Spleen (tissue), 11 donors: ENCODE measurements around the gene CPD. TPM values are rescaled to one million over a fixed set of nuclear protein-coding genes. Genes with fewer than 3 reads are reported as not detected.

Source experiments
- DNase-seq: peaks from one replicate; pipeline ENCODE4 v3.0.0-alpha.2; 2020
- H3K27ac ChIP-seq, 8 donors: fragments of 200-600 bp; sonication (generic) in 7 of 8; 1 replicate in 4 of 8; 2 replicates in 4 of 8; pipeline versions ENCODE4 v1.5.0 to v1.8.0; 2016 to 2021; ENCODE audit warnings: inconsistent platforms in 4 of 8, mild to moderate bottlenecking in 4 of 8, moderate library complexity in 1 of 8
- H3K27me3 ChIP-seq, 7 donors: fragments of 200-600 bp; sonication (generic) in 6 of 7; replicated peaks in 1 of 7; 1 replicate in 4 of 7; 2 replicates in 3 of 7; pipeline versions ENCODE4 v1.5.0 to v1.8.0; 2016 to 2021; ENCODE audit warnings: inconsistent platforms in 3 of 7, mild to moderate bottlenecking in 1 of 7
- H3K36me3 ChIP-seq, 6 donors: fragments of 200-600 bp; sonication (generic) in 5 of 6; 1 replicate in 4 of 6; 2 replicates in 2 of 6; pipeline versions ENCODE4 v1.5.0 to v1.8.0; 2016 to 2021; ENCODE audit warnings: inconsistent platforms in 2 of 6
- H3K4me1 ChIP-seq, 6 donors: fragments of 200-600 bp; sonication (generic) in 5 of 6; 1 replicate in 3 of 6; 2 replicates in 3 of 6; pipeline versions ENCODE4 v1.5.0 to v1.8.0; 2016 to 2021; ENCODE audit warnings: inconsistent platforms in 3 of 6
- H3K4me3 ChIP-seq, 8 donors: fragments of 200-600 bp; sonication (generic) in 7 of 8; 1 replicate in 4 of 8; 2 replicates in 4 of 8; pipeline versions ENCODE4 v1.5.0 to v1.8.0; 2016 to 2021; ENCODE audit warnings: inconsistent platforms in 4 of 8, mild to moderate bottlenecking in 4 of 8, moderate library complexity in 2 of 8
- H3K9me3 ChIP-seq, 8 donors: fragments of 200-600 bp; sonication (generic) in 7 of 8; 1 replicate in 4 of 8; 2 replicates in 4 of 8; pipeline versions ENCODE4 v1.5.0 to v1.8.0; 2016 to 2021; ENCODE audit warnings: inconsistent platforms in 4 of 8
- CTCF ChIP-seq, 11 experiments: fragments of 200-600 bp in 7 of 11; fragments of 450-650 bp in 4 of 11; sonication (generic) in 4 of 11; IDR thresholded peaks in 8 of 11; conservative IDR thresholded peaks in 3 of 11; 1 replicate in 7 of 11; 2 replicates in 4 of 11; pipeline versions ENCODE4 v1.4.0 to v1.8.0; 2016 to 2021; ENCODE audit warnings: antibody characterized with exemption in 11 of 11, inconsistent platforms in 4 of 11, mild to moderate bottlenecking in 1 of 11
- POLR2A ChIP-seq, 3 donors: fragments of 450-650 bp; IDR thresholded peaks; one replicate each; pipeline ENCODE4 v1.5.1; 2017; ENCODE audit warnings: antibody characterized with exemption in 3 of 3, mild to moderate bottlenecking in 1 of 3
- POLR2AphosphoS5 ChIP-seq, 3 donors: sonication (generic); formaldehyde crosslinking; IDR thresholded peaks; one replicate each; pipeline ENCODE4 v1.5.1; 2017; ENCODE audit warnings: antibody characterized with exemption in 3 of 3
- WGBS, 5 donors: extraction: QIAGEN DNeasy Blood & Tissue Kit in 3 of 5; methylation state at CpG; one replicate each; pipeline versions ENCODE4 v1.1.5 to v1.1.7; 2013 to 2018; 5-methylcytosine and 5-hydroxymethylcytosine counted together
- intact Hi-C: fragments of 100-400 bp; cut with DNase I; formaldehyde crosslinking; loops from one replicate; pipeline ENCODE4 v1.15.0; 2023; ENCODE audit warnings: low total_unique reads
- polyA plus RNA-seq, 3 donors: library from polyadenylated mRNA; stranded (reverse); fragments of 200-250 nt; gene quantifications; one replicate each; pipeline ENCODE4 v1.2.1, GENCODE V29; 2013
- total RNA-seq, 7 donors: library from RNA; depleted of rRNA in 3 of 7; stranded (reverse); fragments of >200 nt in 3 of 7; fragmentation: NEBNext Ultra II Directional in 4 of 7; extraction: Animal tissue kit (Norgen Biotek cat#: 25700) in 4 of 7; gene quantifications; one replicate each; pipeline versions ENCODE4 v1.1.0 to v1.2.1, GENCODE V29; 2016 to 2021
- donor health status: healthy with polysubstance abuse.
- donor health status: DM: no; HTN: no; CAD: no; lungs with moderate emphysema.
- donor health status: DM: no; HTN: no; CAD: no.
- donor health status: Bipolar disorder and iron deficiency.
- donor health status: healthy.
- donor health status: DM: no; HTN: no; CAD: no.
- donor health status: DM: yes; HTN: yes; CAD: no.

CPD gene
- total and polyA plus RNA-seq, 10 donors, result 1.6 to 83.8 (median 39.6) TPM

GRCh38 chr17:30506481-30506880, 127.8 kb downstream of the CPD start:
- H3K9me3 ChIP-seq, result no peaks in the 10 kb centered on the region
- TF ChIP-seq CTCF (IDR thresholded peaks at IDR 0.05 in 8 of 11, conservative IDR thresholded peaks at IDR 0.05 in 3 of 11), result no peak
- no peak for TF ChIP-seq POLR2A (IDR thresholded peaks at IDR 0.05)
- TF ChIP-seq POLR2AphosphoS5 (IDR thresholded peaks at IDR 0.05), result no peak
- peaks cover 0 to 11% (median 0%) of the 10 kb centered on the region in 6 donors for H3K4me1 ChIP-seq
- no peak overlapping the region for H3K27ac ChIP-seq
- no peak for DNase-seq
- H3K36me3 ChIP-seq, result peaks cover 0 to 86% (median 44%) of the 10 kb centered on the region in 6 donors
- intact Hi-C loops, result no loop called here
- 83 to 96% (median 89%) methylated on average over 1 of the region's 1 CpG for WGBS, 5 donors
- H3K27me3 ChIP-seq, result no peaks in the 10 kb centered on the region
- H3K4me3 ChIP-seq, result no peak overlapping the region

GRCh38 chr17:30513346-30513745, 134.6 kb downstream of the CPD start:
- Histone ChIP-seq H3K4me1 (peaks cover 0 to 5% (median 0%) of the 10 kb centered on the region in 6 donors), H3K27me3 (no peaks in the 10 kb centered on the region), H3K4me3 (no peak overlapping the region), H3K9me3 (no peaks in the 10 kb centered on the region), H3K36me3 (peaks cover 0 to 87% (median 21%) of the 10 kb centered on the region in 6 donors), H3K27ac (no peak overlapping the region)
- TF ChIP-seq POLR2AphosphoS5 (IDR thresholded peaks at IDR 0.05), result no peak
- TF ChIP-seq POLR2A (IDR thresholded peaks at IDR 0.05), result no peak
- TF ChIP-seq CTCF (IDR thresholded peaks at IDR 0.05 in 8 of 11, conservative IDR thresholded peaks at IDR 0.05 in 3 of 11), result no peak
- 100% methylated on average over 1 of the region's 1 CpG for WGBS, 5 donors
- intact Hi-C loops, result no loop called here
- no peak for DNase-seq

- no peak for DNase-seq
- WGBS, 5 donors, result 70 to 98% (median 86%) methylated on average over 3 of the region's 3 CpGs
- Histone ChIP-seq H3K27me3 (no peaks in the 10 kb centered on the region), H3K4me3 (no peak overlapping the region), H3K4me1 (peaks cover 0 to 12% (median 1%) of the 10 kb centered on the region in 6 donors), H3K27ac (no peak overlapping the region), H3K36me3 (peaks cover 0 to 100% (median 24%) of the 10 kb centered on the region in 6 donors), H3K9me3 (no peaks in the 10 kb centered on the region)
- intact Hi-C loops, result no loop called here
- TF ChIP-seq CTCF (IDR thresholded peaks at IDR 0.05 in 8 of 11, conservative IDR thresholded peaks at IDR 0.05 in 3 of 11), result no peak
- no peak for TF ChIP-seq POLR2AphosphoS5 (IDR thresholded peaks at IDR 0.05)
- TF ChIP-seq POLR2A (IDR thresholded peaks at IDR 0.05), result no peak
These were observed 136.3 kb downstream of the CPD start for GRCh38 chr17:30514895-30515596.

- Histone ChIP-seq H3K36me3 (peaks cover 0 to 100% (median 39%) of the 10 kb centered on the region in 6 donors), H3K4me1 (peaks cover 0 to 14% (median 3%) of the 10 kb centered on the region in 6 donors), H3K4me3 (no peak overlapping the region), H3K27me3 (no peaks in the 10 kb centered on the region), H3K9me3 (no peaks in the 10 kb centered on the region), H3K27ac (peak overlapping the region in 2 of 8 donors; percentile 51 to 56)
- 84 to 100% (median 92%) methylated on average over 1 of the region's 1 CpG for WGBS, 5 donors
- no peak for TF ChIP-seq POLR2AphosphoS5 (IDR thresholded peaks at IDR 0.05)
- TF ChIP-seq POLR2A (IDR thresholded peaks at IDR 0.05), result no peak
- TF ChIP-seq CTCF (IDR thresholded peaks at IDR 0.05 in 8 of 11, conservative IDR thresholded peaks at IDR 0.05 in 3 of 11), result no peak
- DNase-seq, result no peak
- intact Hi-C loops, result no loop called here
These were observed 139.1 kb downstream of the CPD start for GRCh38 chr17:30517786-30518185.
